SH-SY5Y (cell line): Measurements from ENCODE around the gene CLASP1.

Experiments used
- GATA2 ChIP-seq: IDR thresholded peaks from 2 replicates; pipeline ENCODE4 v1.6.1; 2011; ENCODE audit warnings: mild to moderate bottlenecking, low read depth, low read length
- GATA3 ChIP-seq: IDR thresholded peaks from 2 replicates; pipeline ENCODE4 v1.6.1; 2011; ENCODE audit warnings: low read depth, mild to moderate bottlenecking, low read length, moderate library complexity

DNA sequence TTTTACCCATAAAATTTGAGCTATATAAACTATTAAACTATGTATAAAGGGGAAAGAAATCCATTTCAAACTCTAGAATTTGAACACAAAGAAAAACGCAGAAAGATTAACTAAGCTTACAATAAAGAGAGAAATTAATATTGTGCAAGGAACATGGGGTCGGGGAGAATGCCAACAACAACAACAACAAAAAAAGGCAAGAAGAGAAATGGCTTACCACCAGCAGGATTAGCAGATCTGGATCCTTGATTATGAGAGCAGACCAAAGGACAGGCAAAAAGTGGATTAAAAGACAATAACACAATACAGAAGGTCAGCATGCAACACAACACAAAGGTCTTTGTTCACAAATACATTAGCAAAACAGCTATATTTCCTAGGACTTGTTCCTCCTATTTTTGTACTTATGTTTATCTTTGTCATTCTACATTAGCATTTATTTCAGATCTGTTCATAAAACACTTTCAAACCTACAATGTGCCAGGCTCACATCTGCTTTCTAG, 222.0 kb downstream of the CLASP1 start:
- TF ChIP-seq GATA2, result no peak
- TF ChIP-seq GATA3, result no peak
